HG02610 (cell line): Measurements from ENCODE around the gene ARHGEF4.

Experiments
- ATAC-seq: cut with Tn5 transposase; IDR thresholded peaks from one replicate; pipeline ENCODE4 v1.9.1; 2021; ENCODE audit warnings: mild to moderate bottlenecking, moderate library complexity; ENCODE audit not compliant: unreplicated experiment

Gene ARHGEF4

DNA sequence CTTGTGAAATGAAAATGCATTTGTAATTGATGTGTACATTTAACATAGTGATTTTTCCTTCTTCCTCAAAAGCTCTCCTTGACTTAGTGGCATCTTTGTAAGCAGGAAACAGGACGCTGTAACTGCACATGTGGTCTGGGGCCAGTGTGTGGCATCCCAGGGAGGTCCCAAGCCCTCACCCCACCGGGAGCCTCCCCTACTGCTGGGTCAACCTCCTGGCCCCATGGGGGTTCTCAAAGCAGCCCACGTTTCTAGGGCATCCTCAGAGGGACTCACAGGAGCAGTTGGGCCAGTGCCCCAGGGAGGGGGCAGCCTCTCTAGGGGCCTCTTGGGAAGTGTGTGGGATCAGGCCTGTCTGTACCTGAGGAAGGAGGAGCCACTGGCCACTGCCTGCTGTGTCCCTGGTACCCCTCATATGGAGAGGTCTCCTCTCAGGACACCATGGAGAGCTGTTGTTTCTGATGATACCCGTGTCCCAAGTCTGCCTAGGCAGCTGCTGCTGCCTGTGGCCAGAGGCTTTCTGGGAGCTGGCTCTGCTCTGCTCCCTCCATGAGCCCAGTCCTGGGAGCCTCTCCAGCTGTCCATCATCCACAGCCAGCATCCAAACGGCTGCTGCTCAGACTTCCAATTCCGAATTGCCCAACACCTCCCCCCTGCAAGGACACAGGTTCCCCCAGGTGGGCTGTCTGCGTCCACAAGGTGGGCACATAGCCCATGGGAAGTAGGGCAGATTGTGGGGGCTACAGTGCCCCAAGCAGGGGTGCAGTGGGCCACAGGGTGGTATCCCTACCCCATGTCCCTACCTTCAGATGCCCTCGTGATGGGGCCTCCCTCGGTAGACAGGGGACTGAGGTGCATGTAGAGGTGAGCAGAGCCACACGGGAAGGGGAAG, 13.4 kb downstream of the ARHGEF4 start:
- ATAC-seq, result no peak

DNA sequence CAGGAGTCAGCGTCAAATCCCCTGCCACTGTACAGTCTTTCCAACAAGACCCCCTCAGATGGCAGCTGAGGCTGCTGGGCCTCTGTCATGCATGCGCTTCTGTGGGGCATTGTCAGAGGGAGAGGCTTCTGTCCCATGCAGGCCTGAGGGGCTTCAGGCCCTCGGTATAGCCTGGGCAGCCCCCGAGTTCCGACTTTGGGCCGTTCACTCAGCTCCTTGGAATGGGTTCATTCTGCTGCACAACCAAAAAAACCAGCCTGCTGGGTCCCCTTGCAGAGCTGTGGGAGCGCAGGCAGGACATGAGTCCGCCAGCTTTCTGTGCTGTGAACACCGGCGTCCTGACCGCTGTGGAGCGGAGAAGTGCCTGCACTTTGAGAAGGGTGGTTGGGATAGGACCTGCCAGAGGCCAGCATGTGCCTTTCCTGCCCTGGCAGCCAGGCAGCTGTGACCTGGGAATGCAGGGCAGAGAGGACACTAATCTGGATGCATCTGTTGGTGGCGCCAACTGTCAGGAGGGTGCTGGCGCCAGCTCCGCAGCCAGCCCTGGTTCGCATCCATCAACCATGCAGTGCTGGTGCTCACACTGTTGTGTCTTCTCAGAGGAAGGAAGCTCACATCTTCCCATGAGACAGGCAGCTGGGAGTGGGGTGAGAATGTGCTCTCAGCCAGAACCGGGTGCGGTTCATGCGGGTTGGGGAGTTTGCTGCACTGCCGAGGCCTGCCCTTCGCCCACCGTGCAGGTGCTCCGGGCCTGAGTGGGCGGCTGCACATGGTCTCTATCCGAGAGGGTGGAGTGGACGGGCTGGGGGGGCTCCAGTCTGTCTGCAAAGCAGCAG, 14.3 kb downstream of the ARHGEF4 start:
- ATAC-seq, result no peak

DNA sequence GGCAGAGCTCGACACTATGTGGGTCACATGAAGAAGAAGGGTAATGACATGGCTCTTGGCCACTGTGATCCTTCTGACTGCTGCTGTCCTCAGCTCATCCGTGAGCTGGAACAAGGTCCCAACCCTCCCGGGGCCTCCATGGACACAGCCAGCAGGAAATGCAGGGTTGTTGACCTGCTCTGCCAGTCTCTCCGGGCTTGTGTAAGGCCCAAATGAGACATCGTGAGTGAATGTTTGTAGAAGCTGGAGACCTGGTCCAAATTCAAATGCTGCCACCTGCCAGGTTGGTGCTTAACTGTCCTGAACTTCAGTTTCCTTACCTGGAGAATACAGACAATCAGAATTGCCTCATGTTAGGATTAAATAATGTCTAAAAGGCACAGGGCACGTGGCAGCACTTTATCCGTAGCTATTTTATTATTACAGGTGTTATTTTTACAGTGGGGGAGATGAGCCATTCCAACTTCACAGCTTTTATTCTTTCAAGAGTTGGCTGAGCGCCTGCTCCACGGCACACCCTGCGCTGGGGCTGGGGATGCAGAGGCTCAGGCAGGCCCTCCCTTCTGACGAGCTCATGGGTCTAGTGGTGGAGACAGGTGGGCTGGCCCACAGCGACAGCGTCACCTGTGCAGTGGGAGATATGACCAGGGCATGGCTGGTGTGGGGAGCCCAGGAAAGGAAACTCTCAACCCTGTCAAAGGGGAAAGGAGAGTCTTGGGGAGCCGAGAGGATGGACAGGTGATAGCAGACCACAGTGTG, 15.1 kb downstream of the ARHGEF4 start:
- ATAC-seq, result no peak

DNA sequence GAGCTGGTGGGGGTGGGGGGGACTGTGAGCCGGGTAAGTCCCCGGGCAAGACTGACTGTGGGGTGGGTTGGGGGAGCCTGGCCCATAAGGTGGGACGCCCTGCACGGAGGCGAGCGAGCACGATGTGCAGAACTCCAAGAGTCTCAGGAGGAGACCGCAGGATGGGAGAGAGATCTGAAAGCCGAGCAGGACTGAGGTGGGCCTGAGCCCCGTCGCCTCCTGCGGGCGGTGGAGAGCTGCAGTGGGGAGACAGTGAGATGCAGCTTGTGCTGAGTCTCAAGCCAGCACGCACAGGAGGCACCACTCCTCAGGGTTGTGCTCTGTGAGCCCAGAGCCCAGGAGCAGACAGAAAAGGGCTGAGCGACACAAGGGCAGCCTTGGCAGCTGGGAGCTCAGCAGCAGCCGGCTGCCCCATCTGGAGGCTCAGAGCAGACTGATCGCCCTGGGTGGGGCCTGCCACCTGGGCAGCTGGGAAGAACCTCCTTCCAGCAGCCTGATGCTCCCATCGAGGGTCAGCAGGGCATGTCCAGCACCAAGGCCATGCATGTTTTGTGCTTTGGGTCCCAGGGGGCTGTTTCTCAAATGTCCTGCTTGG, 15.9 kb downstream of the ARHGEF4 start:
- ATAC-seq, result no peak

DNA sequence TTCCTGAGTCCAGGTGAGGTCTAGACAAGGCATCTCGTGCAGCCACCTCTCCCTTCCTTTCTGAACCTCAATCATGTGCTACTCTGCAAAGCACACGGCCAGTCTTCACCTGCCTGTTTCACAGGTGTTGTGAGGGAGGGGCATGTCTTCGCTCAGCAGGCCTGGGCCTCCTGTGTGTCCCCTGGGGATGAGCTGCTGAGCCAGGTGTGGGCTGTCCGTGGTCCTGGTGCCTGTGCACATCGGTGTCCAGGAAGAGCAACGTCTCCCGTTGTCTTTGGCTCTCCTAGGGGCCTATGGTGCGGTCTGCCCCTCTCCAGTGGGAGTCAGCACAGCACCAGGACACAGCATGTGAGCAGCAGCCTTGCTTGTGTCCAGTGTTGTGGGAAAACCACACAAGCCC, 16.7 kb downstream of the ARHGEF4 start:
- ATAC-seq, result no peak

DNA sequence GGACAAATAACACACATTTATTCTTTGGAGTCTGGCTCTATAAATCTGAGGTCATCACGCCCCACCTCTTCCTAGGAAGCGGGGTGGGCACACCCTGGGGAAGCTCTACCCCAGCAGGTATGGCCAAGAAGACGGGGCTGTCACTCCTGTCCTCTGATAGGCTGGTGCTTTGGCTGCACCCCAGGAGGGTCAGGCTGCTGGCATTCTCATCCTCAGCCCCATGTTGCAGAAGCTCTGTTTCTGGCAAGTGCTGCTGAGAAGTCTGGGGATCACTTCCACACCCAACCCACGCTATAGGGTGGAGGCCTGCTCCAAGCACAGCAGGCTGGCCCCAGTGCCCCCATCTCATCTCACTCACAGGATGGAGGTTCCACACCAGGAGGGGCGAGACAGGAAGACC, 17.6 kb downstream of the ARHGEF4 start:
- ATAC-seq, result no peak

DNA sequence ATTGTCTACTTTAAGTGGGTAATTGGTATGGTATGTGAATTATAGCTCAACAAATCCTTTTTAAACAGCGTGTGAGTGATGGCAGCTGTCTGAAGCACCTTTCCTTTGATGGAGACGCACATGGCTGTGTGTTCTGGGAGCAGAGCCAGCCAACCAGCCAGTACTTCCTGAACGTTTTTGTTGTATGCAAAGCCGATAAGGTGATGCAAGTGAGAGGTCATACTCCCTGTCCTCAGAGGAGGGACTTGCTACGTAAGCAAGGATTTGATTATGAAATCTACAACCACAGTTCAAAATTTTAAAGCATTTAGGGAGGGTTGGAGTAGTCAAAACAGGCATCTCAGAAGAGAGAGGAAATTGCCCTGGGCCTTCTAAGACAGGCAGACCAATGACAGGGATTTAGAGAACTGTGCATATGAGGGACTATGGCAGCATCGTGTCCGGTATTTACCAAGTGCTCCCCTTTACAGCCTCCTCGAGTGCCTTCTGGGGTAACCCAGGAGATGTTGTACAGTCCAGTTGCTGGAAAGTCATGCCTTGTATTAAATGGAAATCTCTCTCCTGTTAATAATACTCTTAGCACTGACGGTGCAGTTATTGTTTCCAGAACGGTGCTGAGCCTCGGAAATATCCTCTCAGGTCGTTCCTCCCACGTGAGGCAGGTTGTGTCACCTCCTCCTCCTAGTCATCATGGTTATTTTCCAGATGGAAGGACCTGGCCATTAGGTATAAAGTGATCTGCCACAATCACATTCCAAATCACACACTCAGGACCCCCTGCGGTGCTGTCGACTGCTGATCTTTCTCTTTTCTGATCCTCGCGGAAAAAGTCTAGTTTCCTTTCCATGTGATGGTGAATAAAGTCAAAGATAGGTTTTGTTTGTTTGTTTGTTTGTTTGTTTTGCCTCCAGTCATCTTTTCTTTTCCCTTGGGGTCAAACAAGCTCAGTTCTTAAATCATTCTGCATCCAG, 28.4 kb downstream of the ARHGEF4 start:
- ATAC-seq, result no peak

DNA sequence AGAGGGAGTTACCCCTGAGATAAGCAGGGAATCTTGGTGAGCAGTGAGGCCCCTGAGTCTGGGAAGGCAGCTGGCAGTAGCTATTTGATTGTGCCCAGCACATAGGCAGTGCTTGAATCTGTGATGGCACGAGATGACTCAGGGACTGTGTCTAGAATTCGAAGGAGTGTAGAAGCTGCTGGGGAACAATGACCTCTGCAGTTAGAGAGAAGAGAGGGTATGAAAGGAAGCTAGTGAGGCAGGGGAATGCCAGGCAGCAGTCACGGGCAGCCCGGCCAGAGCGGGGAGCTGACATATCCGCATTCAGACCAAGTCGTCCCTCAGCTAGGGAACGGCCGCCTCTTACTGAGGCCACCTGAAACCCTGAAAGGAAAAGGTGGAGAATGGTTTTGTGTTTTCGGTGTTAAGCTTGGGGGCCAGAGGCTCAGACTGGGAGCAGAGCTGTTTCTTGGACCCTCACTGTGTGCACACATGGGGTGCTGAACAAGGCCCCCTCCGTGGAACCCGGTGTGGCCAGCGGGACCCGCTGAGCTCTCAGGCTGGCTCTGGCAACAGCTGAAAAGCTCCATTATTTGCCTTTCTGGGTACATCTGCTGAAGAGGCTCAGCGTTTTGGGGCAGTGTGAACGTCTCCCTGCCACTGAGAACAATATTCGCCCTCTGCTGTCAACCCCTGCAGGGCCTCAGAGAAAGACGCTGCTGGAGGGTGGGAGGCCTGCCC, 32.9 kb downstream of the ARHGEF4 start:
- ATAC-seq, result no peak

DNA sequence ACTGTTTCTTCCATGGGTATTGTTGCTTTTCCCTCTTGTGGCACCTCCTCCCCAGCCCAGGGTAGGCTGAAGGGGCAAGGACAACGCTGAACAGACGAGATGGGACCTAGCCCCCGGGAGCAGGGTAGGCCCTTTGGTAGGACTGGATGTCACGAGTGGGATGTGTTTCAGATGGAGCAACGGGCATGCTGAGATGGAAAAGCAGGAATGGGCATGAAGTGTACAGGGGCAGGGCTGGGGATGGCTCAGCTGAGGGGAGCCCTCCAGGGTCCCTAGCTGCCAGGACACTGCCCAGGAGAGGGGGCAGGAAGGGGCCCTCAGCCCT, 33.4 kb downstream of the ARHGEF4 start:
- ATAC-seq, result no peak

DNA sequence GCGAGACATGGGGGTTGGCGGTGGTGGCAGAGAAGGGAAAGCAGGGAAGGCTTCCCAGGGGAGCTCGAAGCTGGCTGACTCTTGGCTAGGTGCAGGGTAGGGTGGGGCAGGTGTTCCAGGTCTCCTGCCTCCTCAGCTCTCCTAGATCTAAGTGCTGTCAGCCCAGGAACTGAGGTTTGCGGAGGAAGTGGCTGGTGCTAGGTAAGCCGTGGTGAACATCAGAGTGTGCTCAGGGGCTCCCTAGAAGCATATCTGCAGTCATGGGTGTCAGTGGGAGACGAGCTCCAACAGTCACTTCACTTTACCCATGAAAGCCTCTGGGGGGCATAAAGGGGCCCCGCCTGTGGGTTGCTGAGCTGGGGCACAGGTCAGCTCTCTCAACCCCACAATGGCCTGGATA, 34.1 kb downstream of the ARHGEF4 start:
- ATAC-seq, result no peak

DNA sequence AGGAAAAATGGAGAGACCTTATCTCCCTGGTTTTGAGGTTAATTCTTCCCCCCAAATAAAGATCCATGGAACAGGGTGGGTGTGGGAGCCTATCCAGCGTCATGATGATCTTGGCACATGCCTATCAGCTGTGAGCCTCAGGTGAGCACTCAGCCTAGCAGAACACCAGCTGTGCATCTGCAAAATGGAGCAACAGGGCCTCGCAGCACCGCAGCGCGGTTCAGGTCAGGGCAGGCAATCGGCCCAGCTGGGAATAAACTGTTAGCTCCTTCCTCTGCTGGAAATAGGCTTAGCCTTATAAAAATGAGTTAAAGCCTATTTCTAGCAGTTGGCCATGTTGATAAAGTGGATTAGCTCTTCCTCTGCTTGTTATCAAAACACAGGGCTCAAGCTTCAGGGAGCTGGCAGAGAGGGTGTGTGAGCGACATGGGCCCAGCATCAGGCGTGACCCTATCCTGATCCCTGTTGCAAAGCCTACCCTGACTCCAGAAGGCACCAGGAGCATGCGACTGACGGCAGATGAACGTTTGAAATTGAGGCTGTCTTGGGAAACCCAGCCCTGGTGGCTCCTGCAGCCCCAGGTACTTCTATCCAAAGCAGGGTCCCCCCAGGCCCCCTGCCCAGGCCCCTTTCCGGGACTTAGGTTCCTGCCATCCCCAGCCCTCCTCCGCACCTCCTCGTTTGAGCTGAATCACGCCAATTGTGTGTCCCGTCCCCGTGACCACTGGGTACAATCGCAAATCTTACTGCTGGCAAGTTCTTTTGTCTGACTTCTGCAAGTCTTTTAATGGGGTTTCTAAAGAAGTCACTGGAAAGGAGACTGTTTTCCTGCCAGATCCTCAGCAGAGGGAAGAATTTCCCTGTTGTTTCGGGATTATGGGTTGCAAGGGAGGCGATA, 35.4 kb downstream of the ARHGEF4 start:
- no peak for ATAC-seq

DNA sequence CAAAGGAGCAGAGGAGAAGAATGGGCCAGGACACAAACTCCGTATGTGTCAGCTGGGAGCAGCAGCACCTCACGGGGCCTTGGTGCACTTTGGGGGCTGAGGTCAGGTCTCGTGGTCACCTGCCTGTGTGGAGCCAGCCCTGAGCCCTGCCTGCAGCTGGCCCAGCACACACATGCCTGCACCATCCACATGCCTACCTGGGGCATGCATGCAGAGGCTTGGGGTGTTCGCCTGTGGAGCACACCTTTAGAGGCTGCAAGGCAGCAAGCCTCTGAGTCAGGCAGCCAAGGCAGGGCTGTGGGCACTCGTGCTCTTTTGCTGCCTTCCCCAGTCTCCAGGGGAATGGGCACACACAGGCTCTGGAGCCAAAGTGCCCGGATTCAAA, 36.0 kb downstream of the ARHGEF4 start:
- no peak for ATAC-seq

DNA sequence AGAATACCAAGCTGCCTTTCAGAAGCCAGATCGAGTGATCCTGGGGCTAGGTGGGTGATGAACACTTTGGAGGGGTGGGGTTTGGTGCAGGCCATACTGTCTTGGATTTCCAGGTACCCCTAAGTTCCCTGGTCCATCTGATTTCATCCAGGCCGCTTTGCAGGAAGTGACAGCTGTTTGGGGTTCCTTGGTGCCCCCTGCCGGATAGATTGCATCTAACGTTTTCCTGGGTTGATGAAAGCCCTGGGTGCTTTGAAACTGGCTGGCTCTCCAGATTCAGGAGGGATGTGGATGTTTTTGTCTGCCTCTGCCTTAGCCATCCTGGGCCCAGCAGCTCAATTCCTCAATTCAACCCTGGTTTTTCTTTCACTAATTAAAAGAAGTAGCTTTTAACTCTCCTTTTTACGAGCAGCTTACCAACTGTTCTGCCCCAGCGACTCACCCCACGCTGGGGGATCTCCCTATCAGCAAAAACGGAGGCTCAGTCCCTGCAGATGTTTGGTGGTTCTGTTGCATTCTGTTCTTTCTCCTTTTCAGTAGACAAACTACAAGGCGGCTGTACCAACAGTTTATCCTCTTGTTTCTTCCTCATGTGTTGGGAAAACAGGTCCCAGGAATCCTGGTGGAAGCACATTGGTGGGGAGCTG, 37.1 kb downstream of the ARHGEF4 start:
- peak; percentile 86 for ATAC-seq

DNA sequence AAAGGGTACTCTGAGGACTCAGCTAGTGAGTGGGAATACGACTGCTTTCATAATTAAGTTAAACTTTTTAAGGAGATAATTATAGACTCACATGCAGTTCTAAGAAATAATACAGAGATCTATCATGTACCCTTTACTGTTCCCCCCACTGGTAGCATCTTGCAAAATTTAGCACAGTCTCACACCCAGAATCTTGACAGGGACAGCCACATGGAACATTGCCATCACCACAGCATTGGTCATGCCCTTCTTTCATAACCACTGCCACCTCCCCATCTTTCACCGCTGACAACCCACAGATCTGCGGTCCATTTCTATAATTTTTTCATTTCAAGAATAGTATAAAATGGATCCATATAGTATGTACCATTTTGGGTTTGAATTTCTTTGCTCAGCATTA, 37.8 kb downstream of the ARHGEF4 start:
- ATAC-seq, result no peak

DNA sequence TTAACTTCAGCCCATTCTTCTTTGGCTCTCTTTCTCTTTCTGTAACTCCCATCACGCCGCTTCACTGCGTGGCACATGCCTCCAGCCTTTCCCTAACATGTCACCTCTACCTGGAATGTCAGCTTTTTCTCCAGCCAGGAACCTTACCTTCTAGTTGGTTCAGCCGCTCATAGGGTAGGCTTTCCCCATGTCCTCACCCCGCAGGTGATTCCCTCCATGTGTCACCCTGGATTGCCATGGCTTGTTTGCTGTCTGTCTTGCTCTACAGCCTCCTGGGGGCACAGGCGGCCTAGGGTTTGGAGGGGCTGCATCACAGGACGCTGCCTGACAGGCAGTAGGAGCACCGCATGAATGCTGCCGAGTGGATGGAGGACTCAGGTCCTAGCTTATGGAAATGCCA, 39.2 kb downstream of the ARHGEF4 start:
- ATAC-seq, result no peak

DNA sequence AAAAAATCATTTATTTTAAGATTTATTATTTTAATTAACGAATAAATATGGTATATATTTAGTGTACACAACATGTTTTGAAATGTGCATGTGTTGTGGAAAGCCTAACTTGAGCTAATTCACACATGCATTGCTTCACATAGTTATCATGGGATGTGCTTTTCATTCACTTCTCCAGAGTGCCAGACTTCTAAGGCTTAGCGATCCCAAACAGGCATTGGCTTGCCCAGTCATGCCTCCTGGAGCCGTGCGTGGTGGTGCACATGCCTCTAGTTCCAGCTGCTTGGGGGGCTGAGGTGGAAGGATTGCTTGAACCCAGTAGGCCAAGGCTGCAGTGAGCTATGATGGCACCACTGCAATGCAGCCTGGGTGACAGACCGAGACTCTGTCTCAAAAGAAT, 40.5 kb downstream of the ARHGEF4 start:
- ATAC-seq, result no peak

DNA sequence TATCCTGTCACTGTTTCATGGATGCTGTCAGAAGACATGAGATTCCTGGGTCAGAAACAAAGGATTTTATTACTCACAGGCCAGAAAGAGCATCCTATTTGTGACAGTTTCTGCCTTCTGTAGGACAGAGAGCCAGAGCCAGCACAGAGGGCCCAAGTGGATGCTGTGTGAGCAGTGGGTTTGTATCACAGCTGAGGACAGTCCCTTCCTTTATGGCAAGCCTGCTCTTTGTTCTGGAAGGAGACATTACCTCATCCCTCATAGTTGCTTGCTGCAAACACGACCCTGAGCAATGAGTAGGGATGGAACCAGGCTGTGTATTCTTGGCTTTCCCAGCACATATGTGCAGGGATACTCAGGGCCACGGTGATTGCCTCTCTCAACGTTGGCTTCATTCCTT, 41.6 kb downstream of the ARHGEF4 start:
- ATAC-seq, result no peak

DNA sequence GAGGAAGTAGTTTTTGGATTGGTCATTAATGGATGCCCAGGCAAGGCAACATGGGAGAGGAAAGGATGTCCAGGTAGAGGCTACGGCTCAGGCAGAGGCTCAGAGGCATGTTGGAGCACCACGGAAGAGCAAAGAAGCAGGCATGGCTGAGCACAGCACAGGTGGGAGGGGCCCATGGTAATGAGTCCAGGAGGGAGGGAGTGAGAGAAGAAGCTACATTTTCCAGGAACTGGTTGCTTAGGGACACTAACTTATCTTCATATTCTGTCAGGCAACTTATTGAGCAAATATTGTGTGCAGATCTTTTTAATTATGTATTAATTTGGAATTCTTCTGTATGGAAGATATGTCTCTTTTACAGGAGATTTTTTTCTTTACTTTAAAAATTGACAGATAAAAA, 42.2 kb downstream of the ARHGEF4 start:
- no peak for ATAC-seq
